ENCODE results near the gene GAPVD1. TPM values are rescaled to one million over a fixed set of nuclear protein-coding genes. Genes with fewer than 3 reads are reported as not detected.

GAPVD1 gene
- total RNA-seq, 1 donor from 2014 or later: 44.0 TPM

- no peak for TF ChIP-seq CTCF (IDR thresholded peaks at IDR 0.05; ENCODE audit: insufficient read depth, low read length, severe bottlenecking)
- no peak for DNase-seq (ENCODE audit: low read depth)
These were observed 139.4 kb downstream of the GAPVD1 start for GRCh38 chr9:125400725-125401716.

GRCh38 chr9:125404733-125405132 lies 143.1 kb downstream of the GAPVD1 start:
- no peak for DNase-seq (ENCODE audit: low read depth)
- no peak for FAIRE-seq
- no peaks in the 10 kb centered on the region for H3K27me3 ChIP-seq (ENCODE audit: control insufficient read depth, insufficient read depth, low read length)
- H3K36me3 ChIP-seq (ENCODE audit: control insufficient read depth, insufficient read depth, low read length): no peaks in the 10 kb centered on the region
- no peak overlapping the region for H3K4me3 ChIP-seq (ENCODE audit: low read depth, low read length)
- TF ChIP-seq CTCF (IDR thresholded peaks at IDR 0.05; ENCODE audit: insufficient read depth, low read length, severe bottlenecking): no peak

More at GRCh38 chr9:125400725-125401716, 139.4 kb downstream of the GAPVD1 start:
- Histone ChIP-seq H3K4me3 (ENCODE audit: low read depth, low read length) (no peak overlapping the region), H3K27me3 (ENCODE audit: control insufficient read depth, insufficient read depth, low read length) (no peaks in the 10 kb centered on the region), H3K36me3 (ENCODE audit: control insufficient read depth, insufficient read depth, low read length) (no peaks in the 10 kb centered on the region)
- no peak for FAIRE-seq

- peak; percentile 65 for DNase-seq (ENCODE audit: low read depth)
- H3K27me3 ChIP-seq (ENCODE audit: control insufficient read depth, insufficient read depth, low read length): no peaks in the 10 kb centered on the region
- H3K36me3 ChIP-seq (ENCODE audit: control insufficient read depth, insufficient read depth, low read length): no peaks in the 10 kb centered on the region
- TF ChIP-seq CTCF (IDR thresholded peaks at IDR 0.05; ENCODE audit: insufficient read depth, low read length, severe bottlenecking): no peak
- no peak overlapping the region for H3K4me3 ChIP-seq (ENCODE audit: low read depth, low read length)
- FAIRE-seq: no peak
These were observed 144.5 kb downstream of the GAPVD1 start for GRCh38 chr9:125405938-125406809.

GRCh38 chr9:125406810-125407087 lies 145.1 kb downstream of the GAPVD1 start:
- Histone ChIP-seq H3K4me3 (ENCODE audit: low read depth, low read length) (no peak overlapping the region), H3K27me3 (ENCODE audit: control insufficient read depth, insufficient read depth, low read length) (no peaks in the 10 kb centered on the region), H3K36me3 (ENCODE audit: control insufficient read depth, insufficient read depth, low read length) (no peaks in the 10 kb centered on the region)
- DNase-seq (ENCODE audit: low read depth) (no peak), FAIRE-seq (no peak)
- no peak for TF ChIP-seq CTCF (IDR thresholded peaks at IDR 0.05; ENCODE audit: insufficient read depth, low read length, severe bottlenecking)

- FAIRE-seq (no peak), DNase-seq (ENCODE audit: low read depth) (no peak)
- Histone ChIP-seq H3K27me3 (ENCODE audit: control insufficient read depth, insufficient read depth, low read length) (no peaks in the 10 kb centered on the region), H3K36me3 (ENCODE audit: control insufficient read depth, insufficient read depth, low read length) (no peaks in the 10 kb centered on the region), H3K4me3 (ENCODE audit: low read depth, low read length) (peak overlapping the region; percentile 49)
- TF ChIP-seq CTCF (IDR thresholded peaks at IDR 0.05; ENCODE audit: insufficient read depth, low read length, severe bottlenecking): no peak
These were observed 145.9 kb downstream of the GAPVD1 start for GRCh38 chr9:125407432-125407973.
